Islet of Langerhans (tissue), 1 donor: Measurements from ENCODE around the gene ACTR3C.
"Not testable (repeated sequence)": the region's sequence is repeated elsewhere in the genome, so short reads cannot be mapped to it uniquely, and the experiment has no call there.

Experiments used
- FAIRE-seq: peaks from one replicate; lab custom pipeline; 2011; peaks lifted over from hg19 to GRCh38; lab: Jason Lieb, UNC

The ACTR3C gene

DNA sequence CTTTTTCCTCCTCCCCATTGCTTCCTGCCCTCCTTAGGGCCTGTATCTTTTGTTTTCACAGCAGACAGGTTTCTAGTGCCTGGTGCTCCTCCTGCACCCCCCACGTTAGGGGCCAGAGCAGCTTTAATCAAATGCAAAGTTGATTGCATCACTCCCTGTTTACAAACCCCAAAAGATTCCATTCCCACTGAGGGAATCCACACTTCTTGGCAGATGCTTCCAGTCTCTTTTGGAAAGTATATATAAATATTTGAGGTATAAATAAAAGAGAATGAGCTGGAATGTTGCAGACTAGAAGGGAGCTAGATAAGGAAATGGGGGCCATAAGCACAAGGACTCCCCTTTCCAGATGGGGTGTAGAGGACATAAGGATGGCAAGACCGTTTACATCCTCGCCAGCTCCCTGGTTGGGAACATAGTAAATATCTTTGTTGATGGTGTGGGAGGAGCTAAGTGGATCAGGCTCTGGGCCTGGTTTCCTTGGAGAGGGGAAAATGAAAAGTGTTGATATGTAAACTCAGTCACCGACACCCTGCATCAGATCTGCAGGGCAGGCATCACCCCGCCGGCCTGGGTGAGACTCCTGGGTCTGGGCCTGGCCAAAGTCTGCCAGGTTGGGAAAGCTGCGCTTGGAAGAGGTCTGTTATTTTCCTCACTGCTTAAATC, 11.9 kb upstream of the ACTR3C start:
- no peak for FAIRE-seq

DNA sequence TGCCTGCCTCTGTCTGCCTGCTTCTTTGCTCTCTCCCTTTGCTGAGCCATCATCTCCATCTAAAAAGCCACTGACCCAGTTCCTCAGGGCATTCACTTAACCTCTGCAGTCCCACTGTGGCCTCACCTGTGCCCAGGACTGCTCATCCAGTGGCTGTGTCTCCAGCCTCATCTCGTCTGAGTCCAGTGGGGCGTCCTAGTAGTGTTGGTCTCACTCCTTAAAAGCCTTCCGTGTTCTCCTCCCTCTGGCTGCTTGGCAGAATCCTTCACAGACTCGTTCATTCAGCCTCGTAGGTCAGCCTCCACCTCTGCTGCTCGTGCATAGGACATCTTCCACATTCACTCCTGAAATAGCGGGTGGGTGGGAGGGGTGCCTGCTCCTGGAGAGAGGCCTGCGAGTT, 10.8 kb upstream of the ACTR3C start:
- no peak for FAIRE-seq

GRCh38 chr7:150333659-150334058, 10.3 kb upstream of the ACTR3C start:
- FAIRE-seq, result no peak

DNA sequence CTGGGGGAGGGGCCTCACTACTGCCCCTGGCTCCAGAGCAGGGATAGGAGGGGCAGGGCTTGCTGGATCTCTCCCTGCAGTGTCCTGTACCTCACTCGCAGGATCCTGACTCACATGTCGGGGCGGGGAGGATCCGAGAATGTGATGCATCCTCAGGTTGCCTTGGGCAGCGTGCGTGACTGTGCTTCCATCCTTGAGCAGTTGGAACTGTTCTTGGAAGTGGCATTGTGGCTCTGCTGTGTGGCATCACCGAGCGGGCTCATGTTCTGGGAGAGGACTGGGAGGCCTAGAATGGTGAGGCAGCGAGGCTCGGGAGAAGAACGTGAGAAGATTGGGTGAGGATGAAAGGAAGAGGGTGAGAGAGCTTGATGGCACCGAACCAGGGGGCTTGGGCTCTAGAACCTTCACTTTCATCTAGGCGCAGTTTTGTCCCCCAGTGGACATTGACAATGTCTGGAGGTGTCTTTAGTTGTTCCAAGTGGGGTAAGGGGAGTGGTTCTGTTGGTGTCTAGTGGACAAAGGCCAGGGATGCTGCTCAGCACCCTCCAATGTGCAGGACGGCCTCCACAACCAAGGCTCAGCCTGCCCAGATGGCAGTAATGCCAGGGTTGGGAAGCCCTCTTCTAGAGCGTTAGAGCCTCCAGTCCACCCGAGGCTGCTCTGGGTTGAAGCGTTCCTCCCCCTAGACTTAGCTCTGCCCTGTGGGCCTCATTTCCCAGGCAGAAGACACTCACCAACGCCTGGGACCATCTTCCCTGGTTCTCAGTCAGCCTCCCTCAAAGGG, 9.7 kb upstream of the ACTR3C start:
- FAIRE-seq, result no peak

DNA sequence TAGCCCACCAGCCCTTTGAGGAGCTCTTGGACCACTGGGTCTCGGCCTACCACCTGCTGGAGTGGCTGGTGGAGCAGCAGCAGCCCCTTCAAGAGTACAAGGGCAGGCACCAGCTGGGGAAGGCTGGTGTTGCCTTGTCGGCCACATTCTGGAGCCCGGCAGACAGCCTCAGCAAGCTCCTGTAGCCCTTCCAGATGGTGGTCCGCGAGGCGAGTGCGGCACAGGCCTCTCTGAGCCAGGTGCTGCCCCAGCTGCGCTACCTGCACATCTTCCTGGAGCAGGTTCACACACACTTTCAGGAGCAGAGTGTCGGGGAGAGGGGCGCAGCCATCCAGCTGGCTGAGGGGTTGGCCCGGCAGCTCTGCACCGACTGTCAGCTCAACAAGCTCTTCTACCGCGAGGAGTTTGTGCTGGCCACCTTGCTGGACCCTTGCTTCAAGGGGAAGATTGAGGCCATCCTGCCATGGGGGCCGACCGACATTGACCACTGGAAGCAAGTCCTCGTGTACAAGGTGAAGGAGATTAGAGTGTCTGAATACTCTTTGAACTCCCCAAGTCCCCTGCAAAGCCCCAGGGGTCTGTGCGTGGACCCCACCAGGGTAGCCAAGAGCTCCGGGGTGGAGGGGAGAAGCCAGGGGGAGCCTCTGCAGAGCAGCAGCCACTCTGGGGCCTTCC, 7.0 kb upstream of the ACTR3C start:
- no peak for FAIRE-seq

DNA sequence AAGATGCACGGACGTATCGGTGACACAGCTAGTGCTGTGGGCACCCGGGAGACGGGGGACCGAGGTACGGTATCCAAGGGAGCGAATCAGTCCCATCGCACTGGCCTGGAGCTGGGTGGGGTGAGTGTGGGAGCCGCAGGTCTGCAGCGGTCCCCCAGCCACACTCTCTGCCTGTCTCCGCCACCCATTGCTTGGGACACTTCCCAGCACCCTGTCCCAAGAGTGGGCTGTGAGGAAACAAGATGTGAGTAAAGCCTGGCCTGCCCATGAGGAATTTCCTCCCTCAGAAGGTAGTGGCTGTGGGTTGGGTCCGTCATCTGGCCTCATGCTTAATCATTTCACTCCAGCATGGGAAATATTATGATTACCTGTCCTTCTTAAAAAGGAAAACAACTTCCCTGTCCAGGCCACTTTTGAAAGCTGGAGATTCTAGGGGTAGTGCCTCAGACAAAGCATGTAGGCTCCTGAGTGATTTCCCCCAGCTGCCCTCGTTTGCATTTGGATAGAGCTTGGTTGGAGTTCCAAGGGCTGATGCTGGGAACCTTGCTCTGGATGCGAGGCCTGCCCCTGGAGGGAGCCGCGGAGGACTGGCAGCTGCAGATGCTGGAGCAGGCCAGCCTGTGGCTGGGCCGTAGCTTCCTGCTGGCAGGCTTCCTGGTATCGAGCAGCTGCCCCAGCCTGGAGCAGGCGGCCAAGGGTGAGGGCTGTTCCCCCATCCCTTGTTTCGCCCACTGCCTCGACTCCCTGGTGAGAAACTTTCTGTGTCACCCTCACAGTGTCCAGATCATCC, 6.2 kb upstream of the ACTR3C start:
- FAIRE-seq, result no peak

DNA sequence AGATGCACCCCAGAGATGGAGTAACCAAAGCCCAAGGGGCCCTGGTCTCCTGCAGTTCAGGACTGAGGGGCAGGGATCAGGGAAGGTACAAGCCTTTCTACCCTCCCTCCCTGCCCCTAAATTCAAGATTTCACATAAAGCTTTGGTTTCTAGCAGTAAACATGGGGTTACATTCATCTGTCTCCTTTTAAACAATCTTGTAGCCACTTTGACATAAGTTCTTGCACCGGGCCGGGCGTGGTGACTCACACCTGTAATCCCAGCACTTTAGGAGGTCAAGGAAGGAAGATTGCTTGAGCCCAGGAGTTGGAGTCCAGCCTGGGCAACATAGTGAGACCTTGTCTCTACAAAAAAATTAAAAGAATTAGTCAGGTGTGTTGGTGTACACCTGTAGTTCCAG, 4.0 kb upstream of the ACTR3C start:
- FAIRE-seq, result no peak

GRCh38 chr7:150326657-150327268, 3.4 kb upstream of the ACTR3C start:
- no peak for FAIRE-seq

GRCh38 chr7:150325901-150326300, 2.6 kb upstream of the ACTR3C start:
- no peak for FAIRE-seq

- no peak for FAIRE-seq
Observed at GRCh38 chr7:150325110-150325611, 1.8 kb upstream of the ACTR3C start.

GRCh38 chr7:150324373-150324961, 1.1 kb upstream of the ACTR3C start:
- no peak for FAIRE-seq

- no peak for FAIRE-seq
Observed at GRCh38 chr7:150323682-150324372, 482 bp upstream of the ACTR3C start.

GRCh38 chr7:150322114-150322832, 1.1 kb downstream of the ACTR3C start:
- no peak for FAIRE-seq

- no peak for FAIRE-seq
Observed at GRCh38 chr7:150321788-150322113, 1.6 kb downstream of the ACTR3C start.

DNA sequence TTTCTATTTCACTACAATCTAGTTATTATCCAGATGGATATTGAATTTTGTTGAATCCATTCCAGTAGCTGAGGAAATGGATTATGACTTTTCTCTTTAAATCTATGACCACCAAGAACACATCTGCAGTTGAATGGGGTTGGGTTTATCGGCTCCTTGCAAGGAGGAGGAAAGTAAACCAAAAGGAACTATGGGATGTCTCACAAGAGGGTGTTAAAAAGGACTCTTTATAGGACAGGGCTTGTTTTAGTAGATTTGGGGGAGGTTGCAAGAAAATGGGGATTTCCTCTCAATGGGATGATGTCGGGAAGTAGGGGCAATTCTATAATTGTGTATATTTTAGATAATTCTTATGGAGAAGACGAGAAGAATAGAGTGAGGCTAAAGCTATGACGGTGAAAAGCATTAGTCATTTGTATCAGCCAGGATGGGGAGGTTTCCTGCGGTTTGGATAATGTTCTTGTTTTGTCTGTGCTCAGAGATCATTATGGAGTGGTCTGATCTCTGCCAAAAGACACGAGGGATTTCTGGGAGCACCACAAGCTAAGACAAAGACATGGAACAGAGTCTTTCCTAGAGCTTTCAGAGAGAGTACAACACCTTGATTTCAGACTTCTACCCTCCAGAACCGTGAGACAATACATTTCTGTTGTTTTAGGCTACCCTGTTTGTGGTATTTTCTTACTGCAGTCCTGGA, 5.4 kb downstream of the ACTR3C start:
- no peak for FAIRE-seq

DNA sequence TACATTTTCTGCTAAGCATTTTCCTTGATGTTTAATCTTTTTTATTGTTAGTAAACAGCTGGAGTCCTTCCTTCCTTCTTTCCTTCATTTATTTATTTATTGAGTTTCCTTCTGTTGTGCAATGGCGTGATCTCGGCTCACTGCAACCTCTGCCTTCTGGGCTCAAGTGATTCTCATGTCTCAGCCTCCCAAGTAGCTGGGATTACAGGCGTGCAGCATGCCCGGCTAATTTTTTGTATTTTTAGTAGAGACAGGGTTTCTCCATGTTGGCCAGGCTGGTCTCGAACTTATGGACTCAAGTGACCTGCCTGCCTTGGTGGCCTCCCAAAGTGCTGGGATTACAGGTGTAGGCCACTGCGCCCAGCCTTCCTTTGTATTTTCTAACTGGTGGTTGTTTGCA, 6.4 kb downstream of the ACTR3C start:
- FAIRE-seq, result not testable (repeated sequence)

DNA sequence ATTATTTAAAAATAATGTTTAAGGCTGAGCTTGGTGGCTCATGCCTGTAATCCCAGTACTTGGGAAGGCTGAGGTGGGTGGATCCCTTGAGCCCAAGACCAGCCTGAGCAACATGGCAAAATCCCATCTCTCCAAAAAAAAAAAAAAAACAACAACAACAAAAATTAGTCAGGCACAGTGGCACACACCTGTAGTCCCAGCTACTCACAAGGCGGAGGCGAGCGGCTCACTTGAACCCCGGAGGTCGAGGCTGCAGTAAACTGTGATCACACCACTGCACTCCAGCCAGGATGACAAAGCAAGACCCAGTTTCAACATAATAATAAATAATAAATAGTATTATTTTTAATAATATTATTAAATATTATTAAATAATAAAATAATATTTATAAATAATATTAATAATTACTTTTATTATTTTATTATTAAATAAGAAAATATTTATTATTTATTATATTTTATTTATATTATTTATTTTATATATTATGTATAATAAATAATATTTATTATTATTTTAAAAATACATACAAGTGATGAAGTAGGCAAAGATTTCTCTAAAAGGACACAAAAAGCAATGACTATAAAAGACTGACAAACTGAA, 8.6 kb downstream of the ACTR3C start:
- no peak for FAIRE-seq

DNA sequence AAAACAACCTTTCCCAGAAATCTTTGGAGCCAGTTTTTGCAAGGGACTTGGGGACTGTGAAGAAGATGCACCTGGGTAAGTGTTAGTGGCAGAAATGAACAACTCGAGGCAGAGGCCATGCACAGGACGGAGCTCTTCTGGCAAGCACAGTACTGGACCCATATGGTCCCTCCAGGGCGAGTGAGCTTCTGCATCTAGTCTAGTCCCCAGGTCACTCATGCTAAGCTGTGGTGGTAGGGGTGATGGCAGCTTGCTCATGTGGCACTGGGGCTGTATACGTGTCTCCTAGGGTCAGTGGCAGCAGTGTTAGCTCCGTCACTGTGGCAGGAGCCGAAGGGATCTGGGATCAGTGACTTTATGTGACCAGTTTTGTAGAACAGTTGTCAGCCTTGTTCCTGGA, 9.5 kb downstream of the ACTR3C start:
- FAIRE-seq, result no peak

DNA sequence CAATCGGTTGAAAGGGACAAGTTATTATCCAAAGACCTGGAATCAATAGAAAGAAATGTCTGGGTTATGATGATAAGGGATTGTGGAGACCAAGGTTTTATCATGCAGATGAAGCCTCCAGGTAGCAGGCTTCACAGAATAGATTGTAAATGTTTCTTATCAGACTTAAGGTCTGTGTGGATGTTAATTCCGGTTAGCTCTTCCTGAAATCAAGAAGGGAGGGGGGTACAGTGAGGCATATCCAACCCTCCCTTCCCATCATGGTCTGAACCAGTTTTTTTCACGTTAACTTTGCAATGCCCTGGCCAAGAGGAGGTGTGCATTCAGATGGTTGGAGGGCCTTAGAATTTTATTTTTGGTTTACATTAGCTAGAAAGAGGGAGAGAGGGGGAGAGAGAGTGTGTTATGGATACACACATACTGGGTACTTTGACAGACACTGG, 10.0 kb downstream of the ACTR3C start:
- no peak for FAIRE-seq
